Panc1 (cell line): Measurements from ENCODE around the gene SDC1.

Experiments
- CTCF ChIP-seq: fragments of 450-650 bp; IDR thresholded peaks from 2 replicates; pipeline ENCODE4 v1.5.1; 2017; ENCODE audit warnings: mild to moderate bottlenecking
- POLR2AphosphoS5 ChIP-seq: IDR thresholded peaks from 2 replicates; pipeline ENCODE4 v1.6.1; 2012; ENCODE audit warnings: mild to moderate bottlenecking, low read depth, low read length, moderate library complexity

- TF ChIP-seq CTCF (no peak), POLR2AphosphoS5 (no peak)
Observed at GRCh38 chr2:20257411-20257810, 32.5 kb upstream of the SDC1 start.
